DMS 273 (cell line): ENCODE results near the gene KCNN3.
A peak's percentile ranks its signal among the peaks of the same experiment; 100 is the strongest.

Source experiments
- DNase-seq: peaks from one replicate; lab custom pipeline; 2025; ENCODE audit not compliant: unreplicated experiment; lab: John Stamatoyannopoulos, UW

Gene KCNN3

GRCh38 chr1:154880671-154881070 is 10.6 kb upstream of the KCNN3 start:
- no peak for DNase-seq

- peak; percentile 35 for DNase-seq
These were observed 8.9 kb upstream of the KCNN3 start for GRCh38 chr1:154879038-154879421.

GRCh38 chr1:154878371-154879037 is 8.4 kb upstream of the KCNN3 start:
- peak; percentile 84 for DNase-seq

GRCh38 chr1:154877370-154877974 is 7.4 kb upstream of the KCNN3 start:
- DNase-seq = no peak

- no peak for DNase-seq
These were observed 6.8 kb upstream of the KCNN3 start for GRCh38 chr1:154876842-154877369.

- DNase-seq = no peak
These were observed 4.4 kb upstream of the KCNN3 start for GRCh38 chr1:154874465-154874864.

GRCh38 chr1:154873321-154873950 is 3.4 kb upstream of the KCNN3 start:
- DNase-seq = no peak

GRCh38 chr1:154871374-154871773 is 1.3 kb upstream of the KCNN3 start:
- DNase-seq = peak; percentile 31

GRCh38 chr1:154870734-154871133 is 653 bp upstream of the KCNN3 start:
- DNase-seq = no peak

GRCh38 chr1:154869351-154870114 is 548 bp downstream of the KCNN3 start:
- DNase-seq = peak; percentile 36

- peak; percentile 35 for DNase-seq
These were observed 2.1 kb downstream of the KCNN3 start for GRCh38 chr1:154867841-154868605.

GRCh38 chr1:154867064-154867825 is 2.8 kb downstream of the KCNN3 start:
- DNase-seq = peak; percentile 87

- DNase-seq = no peak
These were observed 3.6 kb downstream of the KCNN3 start for GRCh38 chr1:154866257-154867063.

GRCh38 chr1:154865442-154866256 is 4.4 kb downstream of the KCNN3 start:
- no peak for DNase-seq

- DNase-seq = no peak
These were observed 5.7 kb downstream of the KCNN3 start for GRCh38 chr1:154864189-154864975.

- peak; percentile 72 for DNase-seq
These were observed 6.5 kb downstream of the KCNN3 start for GRCh38 chr1:154863315-154864174.

GRCh38 chr1:154862907-154863306 is 7.2 kb downstream of the KCNN3 start:
- DNase-seq = no peak
